HG03103 (cell line): ENCODE data around the gene METTL21C.

Experiments used
- ATAC-seq: cut with Tn5 transposase; IDR thresholded peaks from one replicate; pipeline ENCODE4 v1.9.1; 2021; ENCODE audit warnings: low read depth; ENCODE audit not compliant: unreplicated experiment

The METTL21C gene

DNA sequence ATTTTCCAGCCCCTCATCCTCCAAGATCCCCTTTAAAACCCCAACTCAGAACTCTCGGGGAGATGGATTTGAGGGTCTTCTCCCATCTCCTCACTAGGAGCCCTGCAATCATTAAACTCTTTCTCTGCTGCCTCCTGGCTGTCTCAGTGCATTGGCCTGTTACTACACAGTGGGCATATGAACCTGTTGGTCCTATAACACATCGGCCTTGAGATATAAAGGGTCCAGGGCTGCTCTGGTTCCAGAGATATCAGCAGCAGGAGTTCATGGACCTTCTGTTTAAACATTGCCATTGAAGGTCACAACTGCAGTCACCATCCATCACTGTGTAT, 3.8 kb upstream of the METTL21C start:
- ATAC-seq, result no peak

GRCh38 chr13:102697929-102698648, 3.2 kb upstream of the METTL21C start:
- no peak for ATAC-seq

DNA sequence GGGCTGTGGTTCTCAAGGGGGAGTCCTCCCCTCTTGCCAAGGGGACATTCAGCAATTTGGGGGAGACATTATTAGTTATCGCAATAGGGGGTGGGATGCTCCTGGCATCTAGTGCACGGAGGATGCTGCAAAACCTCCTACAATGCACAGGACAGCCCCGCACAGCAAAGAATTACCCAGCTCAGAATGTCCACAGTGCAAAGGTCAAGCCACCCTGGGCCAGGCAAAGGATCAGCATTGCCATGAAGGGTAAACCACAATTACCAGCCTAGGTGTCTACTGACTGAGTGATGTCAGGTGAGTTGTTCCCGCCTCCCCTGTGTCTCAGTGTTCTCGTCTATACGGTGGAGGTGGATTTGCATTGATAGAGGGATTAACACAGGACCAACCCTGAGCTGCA, 2.4 kb upstream of the METTL21C start:
- ATAC-seq, result no peak

DNA sequence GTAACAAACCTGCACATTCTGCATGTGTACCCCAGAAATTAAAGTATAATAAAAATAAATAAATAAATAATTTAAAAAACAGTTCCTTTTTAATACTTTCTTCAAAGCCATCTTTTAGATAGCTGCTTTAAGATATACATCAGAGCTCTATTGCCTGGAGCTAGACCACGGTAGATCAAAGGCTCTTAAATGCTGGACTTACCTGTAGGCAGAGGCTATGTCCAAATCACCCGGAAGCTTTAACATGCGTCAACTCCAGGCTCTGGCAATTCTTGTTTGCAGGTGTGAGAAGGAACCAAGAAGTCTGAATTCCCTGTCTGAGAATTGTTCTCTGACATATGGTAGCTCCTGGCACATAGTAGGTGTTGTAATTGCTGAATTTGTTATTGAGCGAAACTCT, 1.6 kb upstream of the METTL21C start:
- ATAC-seq, result no peak

DNA sequence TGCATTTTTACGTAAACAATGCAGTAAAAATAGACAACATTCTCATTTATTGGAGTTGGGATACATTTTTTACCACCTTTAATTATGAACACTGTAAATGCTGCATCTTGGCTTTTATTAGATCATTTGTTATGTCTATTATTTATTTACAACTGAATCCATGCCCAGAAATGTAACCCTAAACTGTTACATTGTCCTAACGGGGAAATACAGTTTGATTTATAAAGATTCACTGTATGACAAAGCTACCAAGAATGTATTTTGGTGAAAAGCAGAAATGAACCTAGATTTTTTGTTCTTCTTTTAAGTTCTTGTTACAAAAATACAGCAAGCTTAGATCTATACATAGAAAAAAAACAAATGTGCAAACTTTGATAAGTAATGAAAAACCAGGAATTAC, 1.1 kb downstream of the METTL21C start:
- no peak for ATAC-seq

GRCh38 chr13:102693250-102693649, 1.6 kb downstream of the METTL21C start:
- no peak for ATAC-seq

GRCh38 chr13:102692491-102692826, 2.4 kb downstream of the METTL21C start:
- ATAC-seq, result no peak

GRCh38 chr13:102690883-102691282, 4.0 kb downstream of the METTL21C start:
- no peak for ATAC-seq

- no peak for ATAC-seq
Measured at GRCh38 chr13:102688306-102688973, 6.4 kb downstream of the METTL21C start.

DNA sequence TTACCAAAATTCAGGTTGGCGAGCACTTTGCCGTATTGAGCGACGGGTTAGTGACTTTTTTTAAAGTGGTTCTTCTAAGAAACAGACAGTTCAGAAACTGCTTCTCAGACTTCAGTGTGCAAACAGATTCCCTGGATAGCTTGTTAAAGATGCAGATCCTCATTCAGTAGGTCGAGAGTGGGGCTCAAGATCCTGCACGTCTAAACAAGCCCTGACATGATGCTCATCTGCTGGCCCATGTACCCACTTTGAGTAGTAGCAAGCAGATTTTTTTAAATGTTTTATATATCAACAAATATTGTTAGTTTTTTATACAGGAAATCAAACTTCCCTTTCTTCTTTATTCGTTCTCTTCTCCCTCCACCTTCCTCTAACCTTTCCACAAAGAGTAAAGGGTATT, 7.3 kb downstream of the METTL21C start:
- ATAC-seq, result no peak

DNA sequence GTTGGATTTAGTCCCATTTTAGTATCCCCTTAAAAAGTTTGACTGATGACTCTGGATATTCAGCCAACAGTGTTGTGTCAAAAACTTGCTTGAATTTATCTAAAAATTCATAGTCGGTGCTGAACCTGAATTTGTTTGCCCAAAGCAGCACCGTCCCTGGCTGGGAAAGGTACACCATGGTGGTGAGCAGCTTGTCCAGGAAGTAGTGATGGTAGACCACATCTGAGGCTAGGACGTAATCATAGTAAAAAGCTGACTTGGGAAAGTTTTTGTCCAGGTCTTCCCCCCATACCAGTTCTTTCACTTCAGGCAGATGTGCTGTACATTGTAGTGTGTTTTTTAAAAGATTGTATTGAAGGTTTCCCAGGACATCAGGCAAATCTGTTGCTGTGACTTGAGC, 8.8 kb downstream of the METTL21C start:
- ATAC-seq, result no peak

- ATAC-seq, result no peak
Measured at GRCh38 chr13:102683637-102684036, 11.2 kb downstream of the METTL21C start.

DNA sequence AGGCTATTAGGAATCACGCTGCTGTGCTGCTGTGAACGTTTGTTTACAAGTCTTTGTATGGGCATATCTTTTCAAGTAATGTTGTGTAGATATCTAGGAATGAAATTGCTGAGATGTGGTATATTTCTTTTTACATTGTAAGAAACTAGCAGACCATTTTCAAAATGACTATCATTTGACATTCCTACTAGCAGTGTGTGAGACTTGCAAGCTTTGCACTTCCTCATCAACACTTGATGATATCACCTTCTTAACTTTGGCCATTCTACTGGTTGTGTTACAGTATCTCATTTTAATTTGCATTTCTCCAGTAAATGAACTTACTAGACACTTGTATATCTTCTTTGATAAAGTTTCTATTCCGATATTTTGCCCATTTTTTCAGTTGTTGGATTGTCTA, 12.1 kb downstream of the METTL21C start:
- no peak for ATAC-seq

DNA sequence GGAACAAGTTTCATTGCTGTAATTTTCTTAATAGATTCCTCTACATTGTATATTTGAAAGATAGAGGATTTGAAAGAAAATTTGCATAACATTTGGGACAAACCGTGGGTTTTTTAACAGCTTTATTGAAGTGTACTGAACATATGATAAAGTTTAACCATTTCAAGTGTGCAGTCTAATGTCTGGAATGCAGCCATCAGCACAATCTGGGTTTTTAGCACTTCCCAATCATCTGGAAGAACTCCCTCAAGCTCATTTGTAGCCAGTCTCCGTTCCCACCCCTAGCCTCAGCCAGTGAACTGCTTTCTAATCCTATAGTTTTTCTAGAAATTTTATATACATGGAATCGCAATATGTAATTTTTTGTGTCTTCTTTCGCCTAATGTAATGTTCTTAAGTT, 12.6 kb downstream of the METTL21C start:
- ATAC-seq, result no peak

DNA sequence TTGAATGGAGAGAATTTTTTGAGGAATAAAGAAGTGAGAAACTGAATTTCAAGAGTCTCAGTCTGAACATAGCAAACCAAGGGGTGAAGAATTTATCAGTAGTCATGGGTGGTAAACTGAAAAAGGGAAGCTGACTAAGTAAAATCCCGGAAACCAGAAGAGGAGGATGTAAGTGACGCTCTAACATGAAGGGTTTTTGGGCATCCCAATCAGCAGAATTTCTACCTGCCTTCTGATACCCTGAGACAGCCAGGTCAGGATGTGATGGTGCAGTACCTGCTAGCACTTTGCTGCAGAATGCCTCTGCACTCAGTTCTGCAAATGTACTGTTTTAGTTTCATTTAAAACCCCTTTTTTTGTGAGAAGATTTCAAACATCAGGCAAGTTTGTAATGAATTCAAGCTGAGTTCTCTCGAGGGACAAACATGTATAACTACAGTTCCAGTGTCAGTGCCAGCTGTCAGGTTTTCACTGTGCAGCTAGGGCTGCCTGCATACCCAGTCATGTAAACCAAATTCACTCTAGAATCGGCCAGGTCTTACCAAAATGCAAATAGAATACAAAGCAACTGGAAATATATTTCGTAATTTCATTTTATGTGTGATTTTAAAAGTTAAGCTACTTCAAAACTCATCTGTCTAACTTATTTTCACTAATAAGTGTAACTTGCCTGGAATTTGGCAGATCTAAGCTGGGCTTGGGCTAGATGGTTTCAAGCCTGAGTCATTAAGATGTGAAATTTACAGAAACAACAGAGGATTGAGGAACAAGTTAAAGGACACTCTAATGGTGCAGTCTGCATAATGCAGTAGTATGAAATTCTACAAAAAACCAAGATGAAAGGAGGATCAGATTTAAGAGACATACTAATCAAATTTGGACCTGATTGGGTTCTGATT, 13.8 kb downstream of the METTL21C start:
- no peak for ATAC-seq

DNA sequence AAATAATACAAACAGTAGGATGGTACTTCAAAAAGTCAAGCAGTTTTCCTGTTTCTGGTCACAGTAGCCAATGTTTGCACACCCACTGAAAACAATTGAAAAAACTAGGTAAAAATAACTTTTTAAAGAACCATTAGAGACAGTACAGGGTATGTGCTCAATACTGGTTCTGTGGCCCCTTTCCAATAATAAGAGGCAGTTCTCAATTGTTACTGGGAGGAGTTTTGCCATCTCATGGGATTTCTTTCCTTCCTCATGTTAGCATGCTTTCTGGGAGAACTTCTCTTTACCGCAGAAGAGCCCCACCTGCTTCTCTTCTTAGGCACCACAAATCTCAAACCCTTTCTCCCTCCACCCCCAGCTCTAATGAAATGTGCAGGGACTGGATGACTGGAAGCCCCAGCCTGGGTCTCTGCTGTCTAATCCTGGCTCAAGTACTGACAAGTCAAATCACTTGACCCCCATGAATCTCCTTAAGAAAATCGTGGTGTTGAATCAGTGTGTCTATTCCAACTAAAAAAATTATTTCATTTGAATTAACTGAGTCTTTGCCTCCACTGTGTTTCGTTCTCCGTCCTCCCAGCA, 14.6 kb downstream of the METTL21C start:
- ATAC-seq, result no peak

DNA sequence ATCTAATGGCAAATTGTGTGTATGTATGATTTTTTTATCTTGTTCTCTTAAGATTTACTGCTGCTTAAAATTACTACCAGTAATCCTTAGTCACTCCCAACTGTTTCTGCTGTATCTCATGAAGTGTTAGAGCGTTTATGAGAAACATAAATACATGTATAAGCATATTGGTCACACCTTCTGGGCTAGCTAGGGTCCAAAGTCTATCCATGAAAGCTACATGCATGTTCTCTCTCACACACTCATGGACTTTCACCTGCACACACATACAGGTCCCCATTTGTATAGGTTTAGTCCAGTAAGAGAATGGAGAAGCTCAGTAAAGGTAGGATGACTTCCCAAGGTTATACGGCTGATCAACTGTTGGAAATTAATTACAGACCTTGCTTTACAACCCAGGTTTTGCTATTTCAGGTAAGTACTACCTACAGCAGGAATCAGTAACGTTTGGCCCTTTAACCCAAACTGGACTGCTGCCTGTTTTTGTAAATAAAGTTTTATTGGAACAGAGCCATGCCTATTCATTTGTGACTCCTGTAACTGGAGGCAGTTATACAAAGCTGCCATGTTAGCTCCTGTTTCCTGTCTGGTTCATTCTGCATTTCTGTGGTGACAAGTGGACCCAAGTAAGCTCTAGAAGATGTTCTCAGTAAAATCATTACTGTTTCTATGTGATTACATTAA, 15.3 kb downstream of the METTL21C start:
- ATAC-seq, result no peak

DNA sequence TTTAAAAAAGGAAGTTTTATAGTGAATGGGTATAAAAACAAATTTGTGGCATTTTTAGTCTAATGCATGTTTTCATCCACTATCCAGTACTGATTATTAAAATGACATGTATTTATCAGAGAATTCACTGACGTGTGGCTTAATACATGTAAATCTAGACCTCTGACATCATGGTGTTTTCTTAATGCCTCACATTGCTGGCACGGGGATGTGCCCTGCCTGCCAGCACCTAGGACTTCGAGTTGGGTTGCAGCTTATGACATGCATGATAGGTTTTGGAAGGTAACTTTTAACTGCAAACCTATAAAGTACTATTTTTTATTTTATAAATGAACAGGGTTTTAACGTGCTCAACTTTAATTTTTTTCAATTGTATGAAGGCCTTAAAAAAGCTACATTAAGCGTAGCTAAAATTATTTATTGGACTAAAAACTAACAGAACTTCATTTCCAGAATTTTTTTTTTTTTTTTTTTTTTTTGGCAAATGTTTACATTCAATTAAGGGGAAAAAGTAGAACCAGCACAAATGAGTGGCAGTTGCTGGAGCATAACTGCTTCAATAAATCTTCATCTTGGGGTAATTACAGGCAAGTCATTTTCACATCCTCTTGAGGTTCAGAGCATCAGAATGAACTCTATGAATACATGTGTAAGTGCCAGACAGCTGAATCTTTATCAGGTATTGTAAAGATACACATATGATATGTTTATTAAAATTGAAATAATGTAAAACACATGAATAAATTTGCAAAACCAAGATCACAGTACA, 16.3 kb downstream of the METTL21C start:
- ATAC-seq, result no peak

DNA sequence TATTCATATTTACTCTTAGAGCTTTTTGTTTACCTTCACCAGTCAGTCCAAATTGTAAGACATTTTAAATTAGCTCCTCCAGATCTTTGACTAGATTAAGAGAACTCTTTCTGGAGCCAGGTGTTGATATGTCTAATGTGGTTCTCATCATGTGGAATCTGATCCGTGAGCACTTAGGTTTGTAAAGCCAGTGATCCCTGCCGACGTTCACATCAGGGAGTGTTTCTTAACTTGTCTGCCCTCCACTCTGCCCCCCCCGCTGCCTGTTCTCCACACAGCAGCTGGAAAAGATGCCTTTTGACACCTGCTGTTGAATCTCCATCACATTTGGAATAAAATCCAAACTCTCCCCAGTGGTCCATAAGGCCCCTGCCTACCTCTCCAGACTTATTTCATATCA, 17.7 kb downstream of the METTL21C start:
- ATAC-seq, result no peak

GRCh38 chr13:102675115-102675514, 19.7 kb downstream of the METTL21C start:
- no peak for ATAC-seq
